Esophagus mucosa (tissue), 1 donor: Measurements from ENCODE around the gene MED13. TPM values are rescaled to one million over a fixed set of nuclear protein-coding genes. Genes with fewer than 3 reads are reported as not detected.
"Not testable (repeated sequence)": the region's sequence is repeated elsewhere in the genome, so short reads cannot be mapped to it uniquely, and the experiment has no call there.

Experiments
- ATAC-seq: fragments of 200-7000 bp; cut with Tn5 transposase; one replicate; pipeline ENCODE4 v1.9.1; 2020
- total RNA-seq: library from RNA; stranded (reverse); gene quantifications from one replicate; pipeline ENCODE4 v1.2.4, GENCODE V29; 2023
- donor health status: DM: yes; HTN: yes; CAD: no.

Gene MED13
- total RNA-seq, 1 donor from 2014 or later = 43.7 TPM

DNA sequence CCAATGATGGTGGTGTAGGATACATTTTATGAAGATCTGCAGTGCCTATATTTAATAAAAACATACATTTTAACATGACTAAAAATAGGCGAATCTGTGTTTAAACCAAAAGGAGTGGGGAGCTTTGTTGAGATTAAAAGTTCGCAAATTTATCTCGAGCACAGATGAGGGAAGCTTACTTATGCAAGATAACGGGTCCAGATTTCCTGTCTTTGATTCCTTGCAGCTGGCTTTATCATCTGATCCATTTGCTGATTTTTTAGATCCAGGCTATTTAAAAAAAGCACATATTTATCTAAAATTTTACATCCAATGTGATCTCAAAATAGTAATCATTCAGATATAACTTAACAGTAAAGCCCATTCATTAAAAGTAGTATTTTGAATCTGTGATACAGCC, 80.3 kb downstream of the MED13 start:
- ATAC-seq = no peak

GRCh38 chr17:61981323-61981722, 83.8 kb downstream of the MED13 start:
- ATAC-seq = no peak

DNA sequence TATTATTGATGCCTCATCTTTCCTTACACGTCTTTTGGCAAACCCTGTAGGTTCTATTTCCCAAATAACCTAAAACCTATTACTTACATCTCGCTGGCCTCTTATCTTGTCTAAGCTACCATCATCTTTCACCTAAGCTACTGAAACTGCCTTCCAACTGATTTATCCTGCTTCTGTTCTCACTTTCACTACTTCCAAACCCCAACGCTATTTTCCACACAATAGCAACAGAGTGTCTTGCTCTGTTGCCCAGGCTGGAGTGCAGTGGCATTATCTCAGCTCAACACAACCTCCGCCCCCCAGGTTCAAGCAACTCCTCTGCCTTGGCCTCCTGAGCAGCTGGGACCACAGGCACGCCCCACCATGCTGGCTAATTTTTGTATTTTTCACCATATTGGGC, 84.5 kb downstream of the MED13 start:
- ATAC-seq = no peak

GRCh38 chr17:61974115-61974514, 91.0 kb downstream of the MED13 start:
- ATAC-seq = no peak

DNA sequence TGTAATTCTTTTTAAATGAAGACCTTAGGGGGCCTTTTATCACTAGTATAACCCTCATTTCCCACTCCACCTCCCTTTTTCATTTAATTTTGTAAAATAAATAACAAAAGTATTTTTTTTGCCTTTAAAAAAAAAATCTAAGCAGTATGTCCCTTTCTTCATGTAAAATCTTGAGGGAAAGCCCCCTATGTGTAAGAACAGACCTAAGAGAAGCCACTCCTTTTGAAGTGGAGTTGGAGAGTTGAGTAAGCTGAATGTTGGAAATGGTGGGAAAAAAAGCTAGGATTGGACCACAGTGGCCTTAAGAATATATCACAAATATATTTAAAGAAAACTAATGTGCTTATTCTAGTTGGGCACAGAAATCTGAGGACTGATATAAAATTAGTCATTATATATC, 92.8 kb downstream of the MED13 start:
- ATAC-seq = no peak

DNA sequence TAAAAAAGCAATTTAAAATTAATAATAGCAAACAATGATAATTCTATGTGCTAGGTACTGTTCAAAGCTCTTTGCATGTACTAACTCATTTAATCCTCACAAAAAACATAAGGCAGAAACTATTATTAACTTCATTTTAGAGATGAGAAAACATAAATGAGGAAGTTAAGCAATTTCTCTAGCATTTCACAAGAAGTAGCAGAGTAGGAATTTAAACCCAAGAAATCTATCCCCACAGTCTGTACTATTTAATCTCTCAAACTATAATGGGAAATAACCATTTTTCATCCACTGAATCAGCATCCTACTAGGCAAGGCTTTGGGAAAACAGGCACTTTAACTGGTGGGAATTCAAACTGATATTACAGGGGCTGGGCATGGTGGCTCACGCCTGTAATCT, 95.0 kb downstream of the MED13 start:
- ATAC-seq = no peak

DNA sequence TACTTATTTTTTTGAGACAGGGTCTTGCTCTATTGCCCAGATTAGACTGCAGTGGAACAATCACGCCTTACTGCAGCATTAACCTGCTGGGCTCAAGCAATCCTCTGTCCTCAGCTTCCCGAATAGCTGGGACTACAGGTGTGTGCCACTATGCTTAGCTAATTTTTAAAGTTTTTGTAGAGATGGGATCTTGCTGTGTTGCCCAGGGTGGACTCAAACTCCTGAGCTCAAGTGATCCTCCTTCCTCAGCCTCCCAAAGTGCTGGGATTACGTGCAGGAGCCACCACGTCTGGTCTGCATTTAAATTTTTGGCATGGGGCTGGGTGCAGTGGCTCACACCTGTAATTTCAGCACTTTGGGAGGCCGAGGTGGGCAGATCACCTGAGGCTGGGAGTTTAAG, 96.3 kb downstream of the MED13 start:
- ATAC-seq = no peak

GRCh38 chr17:61967729-61968128, 97.3 kb downstream of the MED13 start:
- no peak for ATAC-seq

- no peak for ATAC-seq
Observed at GRCh38 chr17:61966191-61966590, 98.9 kb downstream of the MED13 start.

DNA sequence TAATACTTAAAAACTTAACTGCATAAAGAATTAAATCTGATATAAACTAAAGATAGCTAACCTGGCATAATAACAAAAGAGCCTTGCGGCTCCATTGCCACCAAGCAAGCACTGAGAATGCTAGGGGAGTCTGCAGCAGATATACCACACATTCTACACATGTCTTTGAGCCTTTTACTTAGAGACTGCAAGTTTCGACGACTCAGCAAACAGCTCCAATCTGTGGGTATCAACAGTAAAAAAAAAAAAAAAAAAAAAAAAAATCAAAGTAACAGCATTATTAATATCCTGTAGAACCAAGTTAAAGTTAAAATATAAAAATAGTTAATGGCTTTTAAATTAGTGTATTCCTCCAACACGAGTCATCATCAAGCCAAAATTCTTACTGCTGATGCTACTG, 109.5 kb downstream of the MED13 start:
- ATAC-seq = no peak

- no peak for ATAC-seq
Observed at GRCh38 chr17:61947367-61948078, 117.6 kb downstream of the MED13 start.

GRCh38 chr17:61946359-61946758, 118.7 kb downstream of the MED13 start:
- ATAC-seq = no peak

DNA sequence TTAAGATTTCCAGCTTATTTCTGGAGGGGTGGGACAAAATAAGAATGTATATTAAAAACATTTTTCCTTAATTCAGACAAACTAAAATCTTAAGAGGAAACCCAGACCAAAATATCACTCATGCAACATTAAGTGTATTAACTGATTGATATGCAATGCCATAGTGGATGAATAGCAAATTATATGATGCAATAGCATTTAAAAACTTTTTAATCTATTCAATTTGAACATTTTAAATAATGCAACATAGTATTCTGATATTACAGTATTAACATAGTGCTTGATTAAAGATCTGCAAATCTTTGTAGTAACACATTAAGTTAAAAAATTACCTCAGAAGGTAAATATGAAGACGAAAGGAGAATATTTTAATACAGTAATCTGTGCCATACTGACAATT, 122.0 kb downstream of the MED13 start:
- ATAC-seq = no peak

GRCh38 chr17:61942085-61942484, 123.0 kb downstream of the MED13 start:
- no peak for ATAC-seq

DNA sequence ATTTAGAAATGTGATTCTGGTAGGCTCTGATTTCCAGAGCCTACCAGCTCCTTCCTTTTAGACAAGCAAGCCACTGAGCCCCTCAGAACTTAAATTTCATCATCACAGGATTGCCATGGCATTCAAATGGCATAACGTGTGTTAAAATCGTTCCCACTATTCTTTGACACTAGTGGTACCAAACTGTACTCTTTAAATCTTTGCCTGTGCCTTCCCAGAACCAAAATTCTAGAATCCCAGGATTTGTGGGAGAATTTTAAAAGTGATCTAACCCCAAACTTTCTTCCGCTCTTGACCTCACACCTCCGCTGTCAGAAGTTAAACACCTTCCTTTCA, 137.0 kb downstream of the MED13 start:
- no peak for ATAC-seq

DNA sequence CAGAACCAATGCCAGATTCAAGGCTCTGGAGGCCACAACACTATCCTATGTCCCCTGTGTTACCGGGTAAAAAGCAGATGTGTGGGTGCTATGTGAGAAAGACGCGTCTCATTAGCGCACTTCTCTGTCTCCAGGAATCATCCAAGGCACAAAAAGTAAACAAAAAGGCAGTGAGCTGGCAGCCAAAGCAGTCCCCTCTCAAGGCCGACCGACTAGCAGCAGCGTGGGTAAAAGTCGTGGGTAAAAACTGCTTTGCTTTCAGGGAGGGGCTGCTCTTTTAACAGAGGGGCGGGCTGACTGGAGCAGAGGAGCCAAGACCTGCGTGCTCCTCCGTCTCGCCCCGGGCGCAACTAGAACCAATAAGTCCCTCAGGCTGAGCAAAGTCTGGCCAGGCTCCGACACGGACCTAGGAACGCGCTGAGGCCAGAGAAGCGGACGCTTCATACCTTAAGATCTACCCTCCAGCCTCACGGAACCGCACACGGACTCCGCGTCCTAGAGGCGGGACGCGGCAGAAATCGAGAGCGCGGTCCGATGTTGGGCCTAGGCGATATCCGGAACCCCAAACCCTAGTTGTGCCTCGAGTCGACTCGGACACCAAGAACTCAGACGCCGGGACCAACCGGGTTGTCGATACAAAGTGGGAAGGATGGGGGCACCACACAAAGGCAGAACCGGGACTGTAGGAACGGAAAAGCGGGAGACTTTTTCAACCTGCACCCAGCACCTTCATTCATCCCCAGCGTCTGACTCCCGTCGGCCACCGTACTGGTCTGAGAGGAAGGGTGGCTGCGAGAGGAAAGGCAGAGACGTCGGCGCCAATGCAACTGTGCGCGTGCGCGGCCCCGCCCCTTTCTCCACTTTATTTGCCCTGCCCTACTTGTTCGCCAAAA, 137.6 kb downstream of the MED13 start, which contains the start of gene INTS2:
Gene INTS2, minus strand, starts transcription at position 775 of the 893 bp plus-strand sequence. CDS start 1,338 bp downstream, outside the sequence.
- ATAC-seq = peak; percentile 98

DNA sequence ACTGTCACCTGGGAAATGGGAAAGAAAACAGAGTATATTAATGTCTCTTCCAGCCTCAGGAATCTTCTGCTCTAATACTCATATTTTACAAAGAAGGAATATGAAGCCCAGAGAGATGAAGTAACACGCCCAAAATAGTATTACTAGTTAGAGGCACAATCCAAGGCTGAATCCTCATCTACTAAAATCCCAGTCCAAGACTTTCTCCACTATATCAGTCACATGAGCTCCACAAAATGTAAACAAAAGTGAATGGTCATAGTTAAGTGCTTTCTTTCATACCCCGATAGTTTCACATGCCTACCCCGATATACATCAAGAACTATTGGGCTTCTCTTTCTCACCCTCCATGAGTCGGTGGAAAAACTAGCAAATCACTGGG, 138.3 kb downstream of the MED13 start:
- ATAC-seq = no peak

GRCh38 chr17:61915162-61915561, 149.9 kb downstream of the MED13 start:
- not testable (repeated sequence) for ATAC-seq

- no peak for ATAC-seq
Observed at GRCh38 chr17:61908292-61909037, 156.6 kb downstream of the MED13 start.

GRCh38 chr17:61907361-61907760, 157.7 kb downstream of the MED13 start:
- ATAC-seq = no peak

DNA sequence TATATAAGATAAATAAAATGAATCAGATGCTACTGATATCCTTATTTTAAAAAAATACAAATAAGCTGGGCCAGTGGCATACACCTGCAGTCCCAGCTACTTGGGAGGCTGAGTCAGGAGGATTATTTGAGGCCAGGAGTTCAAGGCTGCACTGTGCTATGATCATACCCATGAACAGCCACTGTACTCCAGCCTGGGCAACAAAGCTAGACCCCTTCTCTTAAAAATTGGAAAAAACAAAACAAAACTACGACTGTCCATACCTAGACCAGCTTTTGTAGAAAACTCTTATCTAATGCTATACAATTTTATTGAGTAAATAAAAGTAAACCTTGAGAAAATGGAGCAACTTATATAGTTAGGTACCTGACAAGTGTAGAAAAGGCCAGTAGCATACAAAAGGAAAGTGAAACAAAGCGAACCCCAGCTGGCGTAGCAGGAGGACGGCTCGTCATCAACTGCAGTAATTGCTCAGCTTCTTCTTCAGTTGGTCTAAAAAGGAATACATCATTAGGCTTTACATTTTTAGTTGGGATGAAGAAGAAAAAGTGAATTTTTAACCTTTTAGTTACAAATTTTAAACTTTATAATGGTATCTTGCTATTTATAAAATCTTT, 160.9 kb downstream of the MED13 start:
- ATAC-seq = no peak

DNA sequence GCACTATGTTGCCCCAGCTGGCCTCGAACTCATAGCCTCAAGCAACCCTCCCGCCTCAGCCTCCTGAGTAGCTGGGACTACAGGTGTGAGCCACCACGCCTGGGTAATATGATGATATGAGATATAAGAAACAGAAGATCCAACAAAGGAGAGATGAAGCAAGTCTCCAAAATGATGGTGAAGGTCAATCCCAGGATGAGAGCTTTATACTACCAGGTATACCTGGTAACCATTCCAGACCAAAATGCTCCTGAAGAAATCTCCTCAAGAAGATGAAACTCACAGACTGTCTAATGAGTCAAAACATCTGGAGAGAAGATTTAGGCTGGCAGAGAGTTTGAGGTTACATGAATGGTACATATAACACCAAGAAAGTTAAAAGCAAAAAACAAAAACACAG, 161.8 kb downstream of the MED13 start:
- no peak for ATAC-seq
